ENCODE results near the gene DNAH9. TPM values are rescaled to one million over a fixed set of nuclear protein-coding genes. Genes with fewer than 3 reads are reported as not detected.

The DNAH9 gene
- total RNA-seq, 2 donors from 2014 or later, result 0.52 to 9.6 TPM

DNA sequence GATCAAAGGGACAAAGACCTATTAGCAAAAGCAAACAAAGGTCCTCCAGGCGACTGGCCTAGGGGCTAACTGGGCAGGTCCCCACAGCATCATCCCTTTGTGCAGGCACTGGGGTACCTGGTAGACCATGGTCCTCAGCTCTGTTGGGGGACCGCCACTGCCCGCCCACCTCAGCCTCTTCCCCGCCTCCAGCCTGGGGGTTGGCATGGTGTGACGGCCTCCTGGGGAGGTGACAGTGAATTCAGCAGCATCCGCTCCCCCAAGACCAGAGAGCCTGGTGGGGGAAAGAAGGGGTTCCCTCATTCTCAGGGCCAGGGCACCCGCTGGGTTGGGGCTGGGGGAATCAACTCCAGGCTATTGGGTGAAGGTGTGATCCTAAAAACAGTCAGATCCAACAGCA lies 38.7 kb upstream of the DNAH9 start:
- intact Hi-C loops (cut with DNase I), result no loop called here
- DNase-seq (no peak), ATAC-seq (no peak)
- Histone ChIP-seq H3K4me3 (no peak overlapping the region), H3K36me3 (replicated peaks in 1 of 2; ENCODE audit: insufficient read depth in 1 of 2, low read depth in 2 of 2) (no peaks in the 10 kb centered on the region), H3K27me3 (no peaks in the 10 kb centered on the region), H3K4me1 (no peaks in the 10 kb centered on the region), H3K27ac (no peak overlapping the region), H3K9me3 (no peaks in the 10 kb centered on the region)
- no peak for TF ChIP-seq POLR2A (IDR thresholded peaks at IDR 0.05)
- TF ChIP-seq, protein P1, sequence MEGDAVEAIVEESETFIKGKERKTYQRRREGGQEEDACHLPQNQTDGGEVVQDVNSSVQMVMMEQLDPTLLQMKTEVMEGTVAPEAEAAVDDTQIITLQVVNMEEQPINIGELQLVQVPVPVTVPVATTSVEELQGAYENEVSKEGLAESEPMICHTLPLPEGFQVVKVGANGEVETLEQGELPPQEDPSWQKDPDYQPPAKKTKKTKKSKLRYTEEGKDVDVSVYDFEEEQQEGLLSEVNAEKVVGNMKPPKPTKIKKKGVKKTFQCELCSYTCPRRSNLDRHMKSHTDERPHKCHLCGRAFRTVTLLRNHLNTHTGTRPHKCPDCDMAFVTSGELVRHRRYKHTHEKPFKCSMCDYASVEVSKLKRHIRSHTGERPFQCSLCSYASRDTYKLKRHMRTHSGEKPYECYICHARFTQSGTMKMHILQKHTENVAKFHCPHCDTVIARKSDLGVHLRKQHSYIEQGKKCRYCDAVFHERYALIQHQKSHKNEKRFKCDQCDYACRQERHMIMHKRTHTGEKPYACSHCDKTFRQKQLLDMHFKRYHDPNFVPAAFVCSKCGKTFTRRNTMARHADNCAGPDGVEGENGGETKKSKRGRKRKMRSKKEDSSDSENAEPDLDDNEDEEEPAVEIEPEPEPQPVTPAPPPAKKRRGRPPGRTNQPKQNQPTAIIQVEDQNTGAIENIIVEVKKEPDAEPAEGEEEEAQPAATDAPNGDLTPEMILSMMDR (IDR thresholded peaks at IDR 0.05), result no peak
- 79 to 85% methylated on average over 2 to 7 of the region's 7 CpGs for WGBS, 2 donors

DNA sequence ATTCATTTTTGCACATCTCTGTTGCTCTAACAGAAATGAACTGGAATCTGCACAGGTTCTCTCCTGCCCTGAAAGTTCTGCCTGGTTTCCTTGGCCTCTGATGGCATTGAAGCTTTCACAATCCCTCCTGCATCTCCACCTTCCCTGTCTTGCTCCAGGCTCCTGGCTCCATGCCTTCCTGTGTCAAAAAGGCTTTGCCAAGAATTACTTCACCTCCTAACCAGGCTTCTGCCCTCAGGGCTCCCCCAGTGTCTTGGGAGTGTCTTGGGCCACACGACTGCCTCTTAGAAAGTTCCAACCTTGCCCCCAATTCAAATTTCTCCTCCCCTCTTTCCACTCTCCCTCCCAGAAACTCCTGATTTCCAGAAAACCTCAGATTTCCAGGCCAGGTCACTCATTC lies 37.0 kb upstream of the DNAH9 start:
- H3K4me3 ChIP-seq, result no peak overlapping the region
- WGBS, 2 donors, result 87 to 92% methylated on average over 1 of the region's 1 CpG
- H3K27ac ChIP-seq, result no peak overlapping the region
- DNase-seq (no peak), ATAC-seq (no peak)
- no peaks in the 10 kb centered on the region for H3K9me3 ChIP-seq
- TF ChIP-seq POLR2A (IDR thresholded peaks at IDR 0.05), result no peak
- TF ChIP-seq, protein P1 (IDR thresholded peaks at IDR 0.05), result no peak
- H3K36me3 ChIP-seq (replicated peaks in 1 of 2; ENCODE audit: insufficient read depth in 1 of 2, low read depth in 2 of 2), result no peaks in the 10 kb centered on the region
- no peaks in the 10 kb centered on the region for H3K4me1 ChIP-seq
- H3K27me3 ChIP-seq, result no peaks in the 10 kb centered on the region
- intact Hi-C loops (cut with DNase I), result no loop called here

DNA sequence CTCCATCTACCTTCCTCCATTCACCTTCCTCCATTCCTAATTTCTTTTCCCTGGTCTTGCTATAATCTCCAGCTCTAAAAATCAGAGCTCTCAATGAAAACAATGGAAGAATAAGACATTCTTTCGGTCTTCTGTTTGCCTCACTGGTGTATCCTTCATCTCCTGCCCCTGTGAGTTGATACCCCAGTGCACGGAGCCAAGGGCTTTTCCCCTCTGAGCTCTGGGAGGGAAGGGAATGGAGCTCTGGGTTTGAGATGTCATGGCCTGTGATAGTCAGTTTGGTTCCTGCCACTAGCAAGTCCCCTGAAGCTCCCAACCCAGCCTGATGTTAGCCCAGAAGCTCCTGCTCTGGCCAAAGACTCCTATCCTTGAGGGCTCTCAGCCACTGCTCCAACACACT lies 36.6 kb upstream of the DNAH9 start:
- no peak overlapping the region for H3K4me3 ChIP-seq

DNA sequence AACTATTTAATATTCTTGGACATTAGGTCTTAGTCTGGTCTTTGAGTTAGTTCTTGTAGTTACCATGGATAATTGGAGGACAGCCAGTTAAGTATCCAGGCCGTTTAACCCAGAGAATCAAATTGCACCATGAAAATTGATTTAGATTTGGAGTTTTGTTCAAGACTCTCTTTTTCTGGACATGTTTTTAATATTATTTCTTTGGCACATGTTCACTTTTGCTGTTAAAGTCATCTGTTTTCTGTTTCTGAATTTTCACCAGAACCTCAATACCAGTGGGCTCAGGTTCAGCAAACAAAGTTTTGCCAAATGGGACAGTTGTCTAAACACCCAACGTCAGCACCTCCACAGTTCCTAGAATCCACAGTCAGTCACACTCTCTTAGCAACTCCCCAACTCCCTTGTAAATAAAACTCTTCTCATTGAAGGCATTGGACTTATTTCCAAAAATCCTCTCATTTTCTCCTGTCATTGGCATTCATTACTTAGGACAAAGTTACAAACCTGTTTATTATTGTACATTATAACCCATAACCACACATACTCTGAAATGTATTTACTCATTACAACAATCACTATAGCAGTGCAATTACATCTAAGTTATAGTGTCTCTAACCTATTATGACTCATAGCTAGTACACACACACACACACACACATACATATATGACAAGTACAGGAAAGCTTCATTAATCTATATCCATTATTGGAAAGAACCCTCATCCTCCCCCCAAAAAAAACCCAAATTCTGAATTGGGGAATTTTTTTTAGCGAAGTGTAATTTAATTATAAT lies 33.5 kb upstream of the DNAH9 start:
- no peak for DNase-seq
- Histone ChIP-seq H3K9me3 (no peaks in the 10 kb centered on the region), H3K4me1 (no peaks in the 10 kb centered on the region), H3K36me3 (replicated peaks in 1 of 2; ENCODE audit: insufficient read depth in 1 of 2, low read depth in 2 of 2) (no peaks in the 10 kb centered on the region), H3K27me3 (no peaks in the 10 kb centered on the region), H3K4me3 (no peak overlapping the region), H3K27ac (no peak overlapping the region)
- no peak for TF ChIP-seq POLR2A (IDR thresholded peaks at IDR 0.05)
- TF ChIP-seq, protein P1 (IDR thresholded peaks at IDR 0.05), result no peak
- WGBS, 2 donors, result 41 to 45% methylated on average over 3 of the region's 3 CpGs
- intact Hi-C loops (cut with DNase I), result no loop called here
- no peak for ATAC-seq

More for the DNA sequence above, 36.6 kb upstream of the DNAH9 start:
- intact Hi-C loops (cut with DNase I), result no loop called here
- TF ChIP-seq POLR2A (IDR thresholded peaks at IDR 0.05), result no peak
- TF ChIP-seq, protein P1 (IDR thresholded peaks at IDR 0.05), result no peak
- Histone ChIP-seq H3K27me3 (no peaks in the 10 kb centered on the region), H3K27ac (no peak overlapping the region), H3K9me3 (no peaks in the 10 kb centered on the region), H3K4me1 (no peaks in the 10 kb centered on the region), H3K36me3 (replicated peaks in 1 of 2; ENCODE audit: insufficient read depth in 1 of 2, low read depth in 2 of 2) (no peaks in the 10 kb centered on the region)
- 83 to 84% methylated on average over 2 of the region's 2 CpGs for WGBS, 2 donors
- no peak for DNase-seq
- ATAC-seq, result no peak

DNA sequence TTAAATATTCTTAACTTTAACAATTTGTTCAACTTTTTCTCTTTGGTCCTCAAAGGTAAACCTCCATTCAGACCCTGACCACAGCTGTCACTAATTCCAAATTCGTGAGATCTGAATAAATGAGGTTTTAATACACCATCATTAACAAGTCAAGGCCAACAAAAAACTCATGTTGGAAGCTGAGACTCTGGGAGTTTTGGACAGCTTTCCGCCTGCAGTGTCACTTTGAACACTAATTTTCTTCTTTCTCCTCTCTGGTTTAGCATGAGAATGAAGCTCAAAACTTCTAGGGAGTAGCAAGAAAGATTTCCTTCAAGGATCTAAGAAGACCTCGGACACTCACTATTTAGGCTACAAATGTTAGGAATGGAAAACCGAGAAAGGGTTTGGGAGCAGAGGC lies 32.7 kb upstream of the DNAH9 start:
- ATAC-seq (no peak), DNase-seq (no peak)
- H3K4me3 ChIP-seq, result no peak overlapping the region
- intact Hi-C loops (cut with DNase I), result no loop called here
- TF ChIP-seq POLR2A (IDR thresholded peaks at IDR 0.05), result no peak
- TF ChIP-seq, protein P1 (IDR thresholded peaks at IDR 0.05), result no peak
- 68 to 76% methylated on average over 4 of the region's 4 CpGs for WGBS, 2 donors
- no peaks in the 10 kb centered on the region for H3K9me3 ChIP-seq
- no peaks in the 10 kb centered on the region for H3K27me3 ChIP-seq
- H3K4me1 ChIP-seq, result no peaks in the 10 kb centered on the region
- no peaks in the 10 kb centered on the region for H3K36me3 ChIP-seq (replicated peaks in 1 of 2; ENCODE audit: insufficient read depth in 1 of 2, low read depth in 2 of 2)
- no peak overlapping the region for H3K27ac ChIP-seq

All from body of pancreas (tissue), 4 donors.